Activated CD8-positive, alpha-beta T cell treated with anti-CD3 and anti-CD28 coated beads for 36 hours (primary cell): ENCODE results near the gene ASAP3. TPM values are rescaled to one million over a fixed set of nuclear protein-coding genes. Genes with fewer than 3 reads are reported as not detected.
A peak's percentile ranks its signal among the peaks of the same experiment; 100 is the strongest.

Source experiments
- ATAC-seq: fragments of 200-7000 bp; cut with Tn5 transposase; one replicate; pipeline ENCODE4 v1.10.0; 2021; ENCODE audit warnings: mild to moderate bottlenecking, moderate library complexity
- CTCF ChIA-PET: fragments of 350-600 bp; sonication (Branson Sonifier 250); formaldehyde crosslinking; loops from one replicate; lab custom pipeline; 2021; ENCODE audit warnings: antibody characterized with exemption; lab: Charles Lee
- POLR2A ChIA-PET: fragments of 350-600 bp; sonication (Branson Sonifier 250); formaldehyde crosslinking; loops from one replicate; lab custom pipeline; 2021; ENCODE audit warnings: antibody characterized with exemption; lab: Charles Lee
- DNase-seq: peaks from one replicate; pipeline ENCODE4 v3.0.0-alpha.2; 2020
- H3K27ac Mint-ChIP-seq: one replicate; pipeline ENCODE4 v1.8.0; 2021; ENCODE audit warnings: mild to moderate bottlenecking, mixed read lengths
- H3K27me3 Mint-ChIP-seq: one replicate; pipeline ENCODE4 v1.8.0; 2021; ENCODE audit warnings: mixed read lengths
- H3K36me3 Mint-ChIP-seq: one replicate; pipeline ENCODE4 v1.8.0; 2021; ENCODE audit warnings: low read depth, mixed read lengths
- H3K4me1 Mint-ChIP-seq: one replicate; pipeline ENCODE4 v1.8.0; 2021; ENCODE audit warnings: low read depth, mixed read lengths
- H3K4me3 Mint-ChIP-seq: one replicate; pipeline ENCODE4 v1.8.0; 2021; ENCODE audit warnings: mild to moderate bottlenecking, moderate library complexity, mixed read lengths
- H3K9me3 Mint-ChIP-seq: one replicate; pipeline ENCODE4 v1.8.0; 2021; ENCODE audit warnings: mixed read lengths
- CTCF ChIP-seq: fragments of 200-600 bp; IDR thresholded peaks from one replicate; pipeline ENCODE4 v1.8.0; 2022; ENCODE audit warnings: antibody characterized with exemption, mild to moderate bottlenecking
- intact Hi-C: fragments of 100-400 bp; cut with micrococcal nuclease; formaldehyde crosslinking; loops from one replicate; pipeline ENCODE4 v1.10.0; 2022
- total RNA-seq, 2 experiments: library from RNA; stranded (reverse); gene quantifications; one replicate each; pipeline ENCODE4 v1.2.3, GENCODE V29; 2021

Gene ASAP3
- total RNA-seq, 2 experiments from 2014 or later = 0.29 to 0.74 TPM

- no peak for TF ChIP-seq CTCF
- intact Hi-C loops = no loop called here
- Mint-ChIP-seq H3K27me3 (no peaks in the 10 kb centered on the region), H3K36me3 (no peaks in the 10 kb centered on the region), H3K27ac (no peak overlapping the region), H3K4me3 (no peak overlapping the region), H3K9me3 (no peaks in the 10 kb centered on the region), H3K4me1 (no peaks in the 10 kb centered on the region)
- POLR2A ChIA-PET = no interaction called here
- CTCF ChIA-PET = interaction anchor here (0.9 to 1.2 kb wide), 2 partner anchors 37 to 199 kb away, joined by 3 read pairs; no protein-coding TSS in a partner anchor
- no peak for ATAC-seq
- no peak for DNase-seq
Measured at GRCh38 chr1:23459338-23459757, 24.6 kb downstream of the ASAP3 start.

DNA sequence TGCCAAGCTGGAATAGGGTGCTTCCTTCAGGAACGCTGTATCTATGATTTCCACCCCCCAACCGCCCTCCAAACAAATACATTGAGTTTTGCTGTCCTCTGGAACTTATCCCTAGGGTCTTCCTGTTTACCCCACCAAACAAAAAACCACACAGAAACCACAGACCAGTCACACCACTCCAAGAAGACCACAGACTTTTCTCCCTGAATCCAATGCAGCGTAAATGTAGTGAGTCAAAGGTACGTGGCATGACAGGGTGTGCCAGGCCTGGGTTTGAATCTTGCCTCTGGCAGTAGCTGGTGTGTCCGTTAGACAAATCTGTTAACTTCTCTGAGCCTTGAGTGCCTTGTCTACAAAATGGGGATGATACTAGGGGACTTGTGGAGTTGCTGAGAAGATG is 27.8 kb downstream of the ASAP3 start:
- ChIA-PET POLR2A (no interaction called here), CTCF (no interaction called here)
- H3K27me3 Mint-ChIP-seq = no peaks in the 10 kb centered on the region
- ATAC-seq (no peak), DNase-seq (no peak)
- H3K4me3 Mint-ChIP-seq = no peak overlapping the region
- H3K9me3 Mint-ChIP-seq = no peaks in the 10 kb centered on the region
- intact Hi-C loops = no loop called here
- H3K36me3 Mint-ChIP-seq = no peaks in the 10 kb centered on the region
- peaks cover 13% of the 10 kb centered on the region for H3K4me1 Mint-ChIP-seq
- H3K27ac Mint-ChIP-seq = no peak overlapping the region
- no peak for TF ChIP-seq CTCF

DNA sequence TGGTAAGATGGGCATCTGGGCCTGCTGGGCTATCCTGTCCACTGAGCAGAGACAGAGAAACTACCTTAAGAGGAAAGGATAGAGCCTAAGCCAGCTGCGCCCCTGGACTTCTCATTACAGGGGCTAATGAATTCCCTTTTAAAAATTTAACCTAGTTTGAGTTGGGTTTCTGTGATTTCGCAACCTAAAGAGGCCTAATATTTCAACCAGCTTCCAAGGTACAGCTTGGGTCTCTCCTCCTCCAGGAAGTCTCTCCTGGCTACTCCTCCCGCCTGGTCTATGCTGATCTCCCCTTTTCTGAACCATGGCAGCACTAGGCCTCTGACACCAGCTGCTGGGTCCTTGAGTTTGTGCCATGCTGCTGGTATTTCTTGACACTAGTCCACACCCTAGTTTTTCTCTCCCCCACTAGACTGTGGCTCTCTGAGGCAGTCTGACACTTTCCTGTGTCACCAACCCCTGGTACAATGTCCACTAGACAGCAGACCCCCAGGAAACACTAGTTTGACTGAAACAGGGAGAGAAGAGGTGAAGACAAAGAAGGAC is 30.5 kb downstream of the ASAP3 start:
- ChIA-PET POLR2A (no interaction called here), CTCF (no interaction called here)
- Mint-ChIP-seq H3K9me3 (no peaks in the 10 kb centered on the region), H3K4me1 (peaks cover 13% of the 10 kb centered on the region), H3K4me3 (no peak overlapping the region), H3K36me3 (no peaks in the 10 kb centered on the region), H3K27me3 (no peaks in the 10 kb centered on the region), H3K27ac (no peak overlapping the region)
- no peak for TF ChIP-seq CTCF
- DNase-seq = no peak
- intact Hi-C loops = no loop called here
- ATAC-seq = no peak

DNA sequence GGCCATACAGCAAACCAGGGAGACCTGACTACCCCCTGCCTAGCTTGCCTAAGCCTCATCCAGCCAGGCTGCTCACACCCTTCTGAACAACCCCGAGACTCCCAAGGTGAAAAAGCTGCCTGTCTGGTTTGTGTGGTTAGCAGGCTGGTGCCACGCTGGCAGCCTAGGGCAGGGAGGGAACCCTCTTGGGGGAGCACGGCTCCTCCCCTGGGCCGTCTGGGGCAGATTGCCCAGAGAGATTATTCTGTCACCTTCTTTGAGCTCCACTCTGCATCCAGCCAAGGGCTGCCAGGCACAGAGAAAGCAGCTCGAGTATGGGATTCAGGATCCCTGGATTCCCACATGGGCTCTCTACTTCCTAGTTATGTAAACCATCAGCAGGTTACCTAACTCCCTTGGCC is 32.0 kb downstream of the ASAP3 start:
- DNase-seq (peak; percentile 9), ATAC-seq (peak; percentile 37)
- Mint-ChIP-seq H3K4me3 (no peak overlapping the region), H3K27ac (no peak overlapping the region), H3K27me3 (no peaks in the 10 kb centered on the region), H3K4me1 (peaks cover 13% of the 10 kb centered on the region), H3K36me3 (no peaks in the 10 kb centered on the region), H3K9me3 (no peaks in the 10 kb centered on the region)
- ChIA-PET CTCF (interaction anchor here (1.2 kb wide), 1 partner anchor 31 kb away, joined by 4 read pairs; no protein-coding TSS in a partner anchor), POLR2A (interaction anchor here (0.6 kb wide), 1 partner anchor 10 kb away, joined by 3 read pairs; no protein-coding TSS in a partner anchor)
- TF ChIP-seq CTCF = no peak
- intact Hi-C loops = no loop called here

- intact Hi-C loops = no loop called here
- POLR2A ChIA-PET = interaction anchor here (0.6 kb wide), 1 partner anchor 11 kb away, joined by 3 read pairs; no protein-coding TSS in a partner anchor
- no peak overlapping the region for H3K4me3 Mint-ChIP-seq
Measured at GRCh38 chr1:23451441-23451840, 32.5 kb downstream of the ASAP3 start.

More at GRCh38 chr1:23451441-23451840, 32.5 kb downstream of the ASAP3 start:
- Mint-ChIP-seq H3K27me3 (no peaks in the 10 kb centered on the region), H3K27ac (no peak overlapping the region), H3K4me1 (peaks cover 13% of the 10 kb centered on the region), H3K36me3 (no peaks in the 10 kb centered on the region), H3K9me3 (no peaks in the 10 kb centered on the region)
- DNase-seq = no peak
- CTCF ChIA-PET = interaction anchor here (1.1 to 1.2 kb wide), 3 partner anchors 32 to 48 kb away, joined by 3 to 5 read pairs (median 4); no protein-coding TSS in a partner anchor
- ATAC-seq = no peak
- no peak for TF ChIP-seq CTCF
